GM21390 (cell line): ENCODE results near the gene MTA1.

Experiments
- ATAC-seq: cut with Tn5 transposase; IDR thresholded peaks from one replicate; pipeline ENCODE4 v1.9.1; 2021; ENCODE audit not compliant: unreplicated experiment

Gene MTA1

DNA sequence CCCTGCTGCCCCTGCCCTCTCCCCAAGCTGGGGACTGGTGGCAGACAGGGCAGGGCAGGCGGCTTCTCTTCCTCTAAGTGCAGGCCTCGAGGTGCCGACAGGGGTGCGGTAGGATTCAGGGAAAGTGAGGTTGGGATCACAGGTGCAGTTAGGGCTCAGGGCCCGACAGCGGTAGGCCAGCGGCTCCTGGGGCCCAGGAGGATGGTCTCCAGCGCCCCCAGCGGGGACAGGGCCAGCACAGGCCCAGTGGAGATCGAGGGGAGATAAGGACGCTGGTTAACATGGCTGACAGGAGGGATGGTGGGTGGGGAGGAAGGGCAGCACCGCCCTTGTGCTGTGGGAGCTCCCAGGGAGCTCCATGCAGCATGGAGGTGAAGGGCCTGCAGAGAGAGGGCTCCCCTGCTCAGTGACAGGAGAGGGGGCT is 66.1 kb downstream of the MTA1 start:
- no peak for ATAC-seq

- ATAC-seq, result no peak
Measured at GRCh38 chr14:105486163-105486973, 66.7 kb downstream of the MTA1 start, which contains the start of gene CRIP1. TSS of gene CRIP1 (plus strand) at chr14:105486886. CDS start at chr14:105487260, 374 bp downstream.

- ATAC-seq, result no peak
Measured at GRCh38 chr14:105486974-105487448, 67.4 kb downstream of the MTA1 start.

- ATAC-seq, result no peak
Measured at GRCh38 chr14:105487449-105487985, 67.9 kb downstream of the MTA1 start.

DNA sequence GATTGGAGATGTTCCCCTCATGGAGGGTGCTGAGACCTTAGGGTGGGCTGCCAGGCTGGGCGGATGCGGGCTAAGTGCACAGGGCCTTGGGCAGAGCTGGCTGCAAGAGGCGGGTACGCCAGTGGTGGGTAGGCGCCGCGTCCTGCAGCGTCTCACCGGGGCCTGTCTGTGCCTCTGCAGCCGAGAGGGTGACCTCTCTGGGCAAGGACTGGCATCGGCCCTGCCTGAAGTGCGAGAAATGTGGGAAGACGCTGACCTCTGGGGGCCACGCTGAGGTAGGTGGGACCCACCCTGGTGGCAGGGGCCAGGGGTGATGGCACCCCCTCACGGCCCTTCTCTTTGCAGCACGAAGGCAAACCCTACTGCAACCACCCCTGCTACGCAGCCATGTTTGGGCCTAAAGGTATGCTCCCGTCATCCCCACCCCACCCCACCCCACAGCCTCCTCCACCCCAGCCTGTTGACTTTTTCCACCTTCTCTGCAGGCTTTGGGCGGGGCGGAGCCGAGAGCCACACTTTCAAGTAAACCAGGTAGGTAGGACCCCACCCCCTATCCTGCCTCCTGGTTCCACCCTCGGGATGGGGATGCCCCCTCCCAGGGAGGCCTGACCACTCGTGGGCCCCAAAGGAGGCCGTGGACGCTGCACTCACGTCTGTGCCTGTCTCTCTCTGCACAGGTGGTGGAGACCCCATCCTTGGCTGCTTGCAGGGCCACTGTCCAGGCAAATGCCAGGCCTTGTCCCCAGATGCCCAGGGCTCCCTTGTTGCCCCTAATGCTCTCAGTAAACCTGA is 68.6 kb downstream of the MTA1 start:
- no peak for ATAC-seq

DNA sequence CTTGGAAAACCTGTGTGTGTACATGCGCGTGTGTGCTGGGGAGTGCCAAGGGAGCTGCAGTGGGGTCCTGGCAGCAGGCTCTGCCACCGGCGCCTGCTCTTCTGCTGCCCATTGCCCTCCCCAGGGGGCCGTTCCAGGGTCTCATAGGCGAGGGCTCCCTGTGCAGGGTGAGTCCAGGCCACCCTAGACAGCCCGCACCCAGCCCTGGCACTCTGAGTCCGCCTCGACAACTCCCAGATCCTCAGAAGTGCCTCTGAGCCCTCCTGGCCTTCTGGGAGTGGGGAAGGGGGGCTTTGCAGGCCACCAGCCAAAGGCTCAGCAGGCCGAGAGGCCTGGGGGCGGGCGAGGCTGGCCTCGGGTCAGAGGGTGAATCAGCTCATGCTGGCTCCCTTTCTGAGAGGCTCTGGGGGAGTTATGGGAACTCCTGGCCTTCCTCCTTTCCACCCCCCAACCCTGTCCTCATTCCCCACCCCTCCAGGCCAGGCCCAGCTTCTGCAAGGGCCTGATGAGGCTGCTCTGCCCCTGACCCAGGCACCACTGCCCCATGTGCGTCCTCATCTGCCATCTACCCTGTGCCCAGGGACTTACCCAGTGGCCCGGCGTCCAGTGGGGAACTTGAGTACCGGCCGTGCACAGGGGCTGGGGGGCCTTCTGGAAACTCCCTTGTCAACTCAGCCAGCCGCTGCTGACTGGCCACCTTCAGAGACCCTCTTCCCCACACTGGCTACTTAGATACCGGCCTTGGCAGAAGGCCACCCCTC is 69.3 kb downstream of the MTA1 start:
- ATAC-seq, result no peak

DNA sequence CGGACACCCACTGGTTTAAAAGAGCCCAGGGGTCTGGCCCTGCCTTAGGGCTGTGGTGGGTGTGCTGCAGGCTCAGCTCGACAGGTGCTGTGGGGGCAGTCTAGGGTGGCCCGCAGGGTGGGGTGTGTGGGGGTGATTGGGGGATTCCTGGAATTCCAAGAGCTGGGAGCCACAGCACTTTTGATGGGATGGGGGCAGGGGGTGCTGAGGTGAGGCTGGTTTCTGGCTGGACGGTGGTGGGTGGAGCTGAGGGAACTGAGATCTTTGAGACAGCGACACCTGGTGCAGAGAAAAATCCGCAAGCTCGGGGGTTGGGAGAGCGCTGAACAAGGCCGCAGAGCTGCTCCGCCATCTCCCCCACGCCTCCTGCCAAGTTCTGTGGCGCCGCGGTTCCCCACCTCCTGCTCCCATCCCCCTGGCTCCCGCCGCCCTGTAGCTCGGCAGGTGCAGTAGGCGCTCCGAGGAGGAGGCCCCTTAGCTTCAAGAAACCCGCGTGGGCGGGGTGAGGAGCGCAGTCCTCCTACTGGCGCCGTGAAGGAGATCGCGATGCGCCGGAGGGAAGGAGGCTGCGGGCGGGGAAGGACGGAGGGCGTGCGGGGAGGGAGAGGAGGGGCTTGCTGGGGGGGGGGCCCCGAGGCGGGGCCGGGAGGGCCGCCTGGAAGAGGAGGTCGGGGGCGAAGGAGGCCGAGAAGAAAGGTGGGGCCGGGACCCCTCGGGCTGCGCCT is 70.1 kb downstream of the MTA1 start:
- ATAC-seq, result no peak

- ATAC-seq, result peak; percentile 3
Measured at GRCh38 chr14:105490267-105490571, 70.6 kb downstream of the MTA1 start.

DNA sequence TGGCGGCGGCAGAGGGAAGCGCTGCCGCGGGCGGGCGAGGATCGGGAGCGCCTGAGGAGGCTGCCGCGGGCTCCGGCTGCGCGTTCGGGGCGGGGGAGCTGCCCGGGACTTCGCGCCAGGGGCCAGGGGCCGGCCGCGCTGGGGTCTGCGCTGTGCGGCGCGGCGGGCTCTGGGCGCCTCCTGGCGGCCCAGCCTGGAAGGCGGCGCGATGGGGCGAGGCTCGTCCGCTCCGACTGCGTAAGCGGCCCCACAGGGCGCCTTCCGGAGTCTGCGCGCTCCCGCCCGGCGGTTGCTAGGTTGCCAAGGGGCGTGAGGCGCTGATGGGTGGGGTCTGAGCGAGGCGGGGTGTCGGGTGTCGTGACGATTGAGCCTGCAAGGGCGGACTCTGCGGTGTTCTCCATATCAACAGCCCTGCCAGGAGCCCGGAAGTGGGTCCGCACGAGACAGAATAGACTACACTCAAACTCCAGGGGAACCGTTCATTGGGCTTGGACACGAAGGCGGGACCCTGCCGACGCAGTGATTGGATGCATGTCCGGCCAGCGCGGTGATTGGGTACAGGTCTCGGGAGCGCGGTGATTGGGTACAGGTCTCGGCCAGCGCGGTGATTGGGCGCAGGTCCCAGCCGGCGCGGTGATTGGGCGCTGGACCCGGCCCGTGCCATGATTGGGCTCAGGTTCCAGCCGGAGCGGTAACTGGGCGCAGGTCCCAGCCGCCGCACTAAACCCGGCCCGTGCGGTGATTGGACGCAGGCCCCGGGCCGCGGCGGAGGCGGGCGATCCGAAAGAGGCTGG is 71.1 kb downstream of the MTA1 start, which contains the start of gene TEDC1:
TEDC1 (plus strand) TSS at position 675 of the 794 bp plus-strand sequence. CDS start 130 bp downstream, outside the sequence.
- ATAC-seq, result peak; percentile 62

- no peak for ATAC-seq
Measured at GRCh38 chr14:105491366-105491973, 71.8 kb downstream of the MTA1 start.

- no peak for ATAC-seq
Measured at GRCh38 chr14:105492031-105492970, 72.7 kb downstream of the MTA1 start.

DNA sequence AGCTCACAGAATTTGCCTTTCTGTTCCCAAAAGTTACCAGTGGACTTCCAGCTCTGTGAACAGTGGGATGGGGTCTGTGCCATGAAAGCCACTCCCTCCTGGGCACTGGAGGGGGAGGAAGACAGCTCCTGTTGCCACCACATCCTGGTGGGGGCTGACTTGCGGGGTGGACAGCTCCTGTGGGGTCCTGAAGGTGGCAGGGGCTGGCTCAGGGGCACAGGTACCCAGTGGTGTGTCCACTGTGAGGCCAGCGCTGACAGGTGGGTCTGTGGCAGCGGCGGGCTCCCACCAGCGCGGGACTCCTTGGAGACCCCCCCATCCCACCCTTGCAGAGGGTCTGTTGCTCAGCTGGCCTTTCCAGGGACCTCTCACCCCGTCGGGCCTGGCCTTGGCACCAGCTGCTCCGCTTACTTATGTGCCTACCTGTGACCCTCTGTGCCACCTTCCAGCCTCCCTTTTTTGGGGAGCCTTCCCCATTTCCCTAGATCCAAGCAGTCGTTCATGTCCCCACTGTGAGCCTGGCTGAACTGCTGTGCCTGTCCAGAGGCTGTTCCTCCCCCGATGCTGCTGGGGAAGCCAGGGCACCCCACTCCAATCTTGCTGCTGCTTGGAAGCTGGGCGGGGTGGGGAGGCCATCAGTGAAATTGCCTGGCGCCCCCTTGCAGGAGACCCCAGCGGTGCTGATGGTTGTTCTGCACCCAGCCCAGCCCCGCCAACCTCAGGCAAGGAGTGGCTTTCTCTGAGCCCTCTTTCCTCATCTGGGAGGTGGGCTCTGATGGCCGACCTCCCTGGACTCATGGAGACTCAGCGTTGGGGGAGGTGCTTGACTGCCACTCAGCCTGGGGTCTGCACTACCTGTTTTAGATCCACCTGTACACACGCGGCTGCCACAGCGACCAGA is 73.6 kb downstream of the MTA1 start:
- ATAC-seq, result no peak

DNA sequence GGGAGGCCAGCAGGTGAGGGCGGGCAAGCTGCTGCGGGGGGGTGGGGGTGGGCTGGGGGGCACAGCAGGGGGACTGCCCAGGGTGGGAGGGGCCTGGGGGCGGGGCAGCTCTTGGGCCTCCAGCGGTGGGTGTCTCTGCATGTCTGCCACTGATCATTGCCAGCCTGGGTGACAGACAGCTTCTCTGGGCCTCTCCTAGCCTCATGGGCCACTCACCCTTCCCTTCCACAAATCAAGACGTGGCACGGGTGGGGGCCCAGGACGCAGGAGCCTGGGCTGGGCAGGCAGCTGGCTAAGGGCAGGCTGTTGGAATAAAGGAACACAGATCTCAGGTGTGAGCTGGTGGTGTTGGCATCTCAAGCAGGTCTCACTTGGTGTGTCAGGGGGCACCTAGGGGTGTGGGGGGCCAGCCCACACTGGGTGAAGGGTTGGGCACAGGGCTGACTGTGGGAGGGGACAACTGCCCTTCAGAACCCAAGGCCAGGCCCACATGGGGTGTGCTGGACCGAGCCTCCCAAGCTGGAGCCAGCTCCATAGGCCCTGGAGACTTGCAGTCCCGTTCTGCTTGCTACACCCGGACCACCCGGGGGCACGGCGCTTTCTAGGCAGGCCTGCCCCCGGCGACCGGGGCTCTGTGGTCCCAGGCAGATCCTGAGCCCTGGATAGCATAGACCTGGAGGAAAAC is 74.4 kb downstream of the MTA1 start:
- no peak for ATAC-seq

GRCh38 chr14:105494606-105494929 is 74.9 kb downstream of the MTA1 start:
- ATAC-seq, result no peak

- no peak for ATAC-seq
Measured at GRCh38 chr14:105495101-105495989, 75.7 kb downstream of the MTA1 start.
